IPS-NIHi7 (cell line): ENCODE results near the gene CHPF.

Source experiments
- DNase-seq: peaks from one replicate; pipeline ENCODE4 v3.0.0; 2012; ENCODE audit warnings: mixed read lengths; ENCODE audit errors: extremely low spot score

The CHPF gene

DNA sequence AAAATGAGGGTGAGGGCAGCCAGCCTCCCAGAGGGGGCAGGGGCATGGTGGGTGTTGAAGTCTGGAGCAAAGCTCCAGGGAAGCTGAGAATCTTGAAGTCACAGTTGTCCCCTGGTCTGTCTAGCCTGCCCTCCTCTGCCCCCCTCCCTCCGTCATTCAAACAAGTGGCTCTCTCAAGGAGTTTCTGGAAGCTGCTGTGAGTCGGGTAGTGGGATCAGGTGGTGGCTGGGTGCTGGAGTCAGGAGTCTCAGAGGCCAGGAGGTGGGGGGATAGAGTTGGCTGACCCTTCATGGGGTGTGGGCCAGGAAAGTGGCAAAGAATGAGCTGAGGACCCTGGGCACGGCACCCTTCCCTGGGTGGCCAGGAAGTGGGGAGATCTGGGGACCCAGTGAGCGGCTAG lies 29.8 kb downstream of the CHPF start:
- DNase-seq, result no peak

DNA sequence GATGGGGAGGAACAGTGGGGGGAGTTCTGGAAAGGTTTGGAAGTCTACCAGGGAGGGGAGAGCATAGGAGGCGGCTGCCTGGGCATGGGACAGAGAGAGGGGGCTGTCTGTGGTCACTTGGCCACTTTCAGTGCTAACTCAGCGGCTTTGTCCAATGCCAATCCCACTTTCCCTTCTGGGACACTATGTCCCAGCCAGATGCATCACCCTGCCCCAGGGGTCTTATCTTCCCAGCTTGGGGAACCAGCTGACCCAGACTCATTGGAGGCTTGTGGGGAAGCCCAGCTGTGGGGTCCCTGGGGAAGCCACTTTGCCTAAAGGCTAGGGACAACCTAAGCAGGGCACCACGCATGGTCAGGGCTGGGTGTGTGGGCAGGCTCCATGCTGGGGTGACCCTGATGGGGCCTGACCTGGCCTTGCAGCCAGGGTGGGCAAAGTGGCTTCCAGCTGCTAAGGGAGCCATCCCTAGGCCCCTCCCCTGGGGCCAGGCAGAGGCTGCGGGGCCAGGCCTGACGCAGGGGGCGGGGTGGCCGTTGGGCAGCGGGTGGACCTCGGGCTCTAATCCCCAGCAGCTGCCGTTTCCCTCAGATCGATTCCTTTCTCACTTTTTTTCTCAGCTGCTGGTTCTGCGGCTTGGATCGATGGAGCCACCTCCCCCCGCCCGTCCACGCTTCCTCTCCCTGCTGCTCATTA lies 30.9 kb downstream of the CHPF start:
- DNase-seq, result no peak

DNA sequence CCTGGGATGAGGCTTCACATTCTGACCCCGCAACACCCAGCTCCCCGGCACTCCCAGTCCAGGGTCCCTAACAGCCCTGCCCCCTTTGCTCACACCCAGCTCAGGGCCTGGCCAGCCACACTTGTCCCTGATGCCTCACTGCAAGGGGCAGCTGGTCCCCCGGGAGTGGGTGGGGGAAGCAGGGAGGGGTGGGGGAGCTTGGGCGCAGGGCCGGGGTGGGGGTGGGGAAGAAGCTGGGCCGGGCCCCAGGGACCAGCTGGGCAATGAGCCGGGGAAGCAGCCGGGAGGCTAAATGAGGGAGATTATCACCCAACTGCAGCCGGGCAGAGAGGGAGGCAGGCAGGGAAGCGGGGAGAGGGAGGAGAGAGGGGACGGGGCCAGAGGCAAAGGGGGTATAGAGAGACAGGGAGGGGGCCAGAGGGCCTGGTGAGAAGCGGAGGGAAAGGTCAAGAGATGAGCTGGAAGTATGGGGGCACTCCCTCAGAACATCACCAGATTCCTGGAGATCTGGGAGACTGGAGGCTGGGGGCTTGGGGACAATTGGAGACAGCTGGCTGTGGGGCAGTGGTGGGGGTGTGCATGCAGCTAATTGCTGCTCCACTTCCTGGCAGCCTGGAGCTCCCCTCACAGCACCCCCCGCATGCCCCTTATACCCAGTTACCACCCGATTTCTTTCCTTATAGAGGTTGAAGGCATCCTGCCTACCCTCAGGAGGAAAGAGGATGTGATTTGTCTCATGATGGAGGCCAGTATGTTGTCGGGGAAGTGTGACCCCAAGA lies 31.9 kb downstream of the CHPF start:
- no peak for DNase-seq

DNA sequence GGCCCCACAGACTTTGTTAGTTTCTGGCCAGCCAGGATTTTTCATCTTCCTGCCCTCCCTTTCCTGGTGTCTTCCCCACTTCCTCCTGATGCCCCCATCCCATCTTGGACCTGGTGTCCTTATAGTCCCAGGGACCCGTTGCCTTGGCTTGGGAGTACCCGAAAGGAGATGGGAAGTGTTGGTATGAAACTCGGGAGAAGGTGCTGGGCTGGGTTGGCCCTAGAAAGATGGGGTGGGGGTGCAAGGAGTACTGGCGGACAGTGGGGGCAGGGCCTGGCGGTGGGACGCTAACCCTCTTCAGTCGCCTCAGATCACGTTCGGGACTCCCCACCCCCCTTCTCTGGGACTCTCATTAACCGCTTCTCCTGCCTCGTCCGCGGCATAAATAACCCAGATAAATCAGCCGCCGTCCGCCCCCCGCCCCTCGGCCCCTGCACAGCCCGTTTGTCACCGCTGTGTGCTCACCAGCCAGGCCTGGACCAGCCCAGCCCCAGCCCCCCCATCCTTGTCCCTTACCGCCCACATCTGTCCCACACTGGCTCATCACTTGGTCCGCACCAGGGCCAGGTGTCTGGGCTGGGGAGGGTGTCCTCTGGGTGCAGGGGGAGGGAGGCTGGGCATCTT lies 33.0 kb downstream of the CHPF start:
- no peak for DNase-seq

DNA sequence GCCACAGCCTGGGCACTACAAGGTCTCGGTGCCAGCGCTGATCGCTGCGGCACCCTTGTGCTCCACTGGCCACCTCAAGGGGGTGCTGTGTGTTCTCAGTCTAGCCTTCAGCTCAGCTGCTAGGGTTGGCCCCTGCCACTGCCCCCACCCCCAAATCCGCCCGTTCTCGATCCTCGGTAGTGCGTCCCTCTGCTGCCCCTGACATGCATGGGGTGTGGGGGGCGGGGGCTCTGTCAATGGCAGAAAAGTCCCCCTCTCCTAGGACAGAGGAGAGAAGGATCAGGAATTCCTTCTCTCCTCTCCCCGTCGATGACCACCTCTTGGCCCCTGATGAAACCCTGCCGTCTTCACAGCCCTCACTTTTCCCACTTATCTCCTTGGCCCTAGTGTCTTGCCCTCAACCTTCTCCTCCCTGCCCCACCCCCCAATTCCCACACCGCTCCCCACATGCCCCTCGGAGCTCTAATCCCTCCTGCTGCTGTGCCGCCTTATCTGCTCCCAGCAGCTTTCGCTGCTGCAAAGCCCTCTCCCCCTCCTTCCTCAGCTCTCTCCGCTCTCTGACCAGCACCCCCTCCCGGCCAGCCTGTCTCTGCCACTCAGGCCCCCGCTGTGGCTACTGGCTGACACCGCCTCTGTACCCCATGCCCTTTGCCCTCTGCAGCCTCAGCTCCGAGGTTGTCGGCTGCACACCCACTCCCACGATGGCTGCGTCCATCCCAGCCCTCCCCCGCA lies 33.7 kb downstream of the CHPF start:
- DNase-seq, result peak; percentile 80

DNA sequence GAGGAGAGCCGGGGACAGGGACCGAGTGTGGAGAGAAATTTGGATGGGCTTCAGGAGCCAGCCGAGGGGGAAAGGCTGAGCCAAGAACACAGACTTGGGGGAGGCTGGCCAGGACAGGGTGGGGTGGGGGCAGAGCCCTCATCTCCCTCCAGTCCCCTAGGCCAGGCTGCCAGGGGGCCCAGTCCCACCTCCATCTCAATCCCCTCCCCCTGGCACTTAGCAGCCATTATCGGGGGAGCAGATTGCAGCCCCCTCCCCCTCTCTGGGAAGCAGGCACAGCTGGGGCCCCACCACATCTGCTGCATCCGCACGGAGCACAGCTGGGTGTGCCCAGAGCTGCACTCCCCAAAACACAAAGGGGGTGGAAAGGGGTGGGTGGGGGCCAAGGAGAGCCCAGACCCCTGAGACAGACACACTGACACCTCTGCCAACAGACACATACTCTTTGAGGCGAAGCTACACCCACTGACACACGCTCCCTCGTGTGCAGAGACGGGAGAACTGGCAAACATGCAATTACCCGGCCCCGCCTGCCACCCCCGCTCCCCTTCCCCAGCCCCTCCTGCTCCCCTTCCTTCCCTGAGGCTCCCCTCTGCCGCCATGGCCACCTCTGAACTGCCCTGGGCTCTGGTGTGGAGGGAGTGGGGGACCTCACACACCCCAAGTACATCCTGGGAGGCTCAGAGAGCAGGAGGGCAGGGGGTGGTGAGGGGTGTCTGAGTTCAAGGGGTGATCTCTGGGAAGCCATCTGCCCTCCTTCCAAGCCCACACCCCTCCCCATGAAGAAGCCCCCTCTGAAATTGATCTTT lies 34.4 kb downstream of the CHPF start:
- DNase-seq, result no peak

DNA sequence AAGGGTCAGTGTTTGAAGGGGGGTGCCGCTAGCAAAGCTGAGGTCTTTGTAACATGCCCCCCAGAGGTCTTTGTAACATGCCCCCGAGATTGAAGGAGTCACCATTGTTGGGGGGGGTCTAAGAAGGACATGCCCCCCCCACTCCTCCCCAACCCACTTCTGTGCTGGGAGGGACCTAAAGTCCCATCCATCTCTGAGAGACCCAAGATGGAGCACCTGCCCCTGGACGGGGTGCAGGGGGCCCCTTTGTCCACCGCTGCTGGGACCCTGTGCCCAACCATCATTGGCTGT lies 35.2 kb downstream of the CHPF start:
- DNase-seq, result no peak

DNA sequence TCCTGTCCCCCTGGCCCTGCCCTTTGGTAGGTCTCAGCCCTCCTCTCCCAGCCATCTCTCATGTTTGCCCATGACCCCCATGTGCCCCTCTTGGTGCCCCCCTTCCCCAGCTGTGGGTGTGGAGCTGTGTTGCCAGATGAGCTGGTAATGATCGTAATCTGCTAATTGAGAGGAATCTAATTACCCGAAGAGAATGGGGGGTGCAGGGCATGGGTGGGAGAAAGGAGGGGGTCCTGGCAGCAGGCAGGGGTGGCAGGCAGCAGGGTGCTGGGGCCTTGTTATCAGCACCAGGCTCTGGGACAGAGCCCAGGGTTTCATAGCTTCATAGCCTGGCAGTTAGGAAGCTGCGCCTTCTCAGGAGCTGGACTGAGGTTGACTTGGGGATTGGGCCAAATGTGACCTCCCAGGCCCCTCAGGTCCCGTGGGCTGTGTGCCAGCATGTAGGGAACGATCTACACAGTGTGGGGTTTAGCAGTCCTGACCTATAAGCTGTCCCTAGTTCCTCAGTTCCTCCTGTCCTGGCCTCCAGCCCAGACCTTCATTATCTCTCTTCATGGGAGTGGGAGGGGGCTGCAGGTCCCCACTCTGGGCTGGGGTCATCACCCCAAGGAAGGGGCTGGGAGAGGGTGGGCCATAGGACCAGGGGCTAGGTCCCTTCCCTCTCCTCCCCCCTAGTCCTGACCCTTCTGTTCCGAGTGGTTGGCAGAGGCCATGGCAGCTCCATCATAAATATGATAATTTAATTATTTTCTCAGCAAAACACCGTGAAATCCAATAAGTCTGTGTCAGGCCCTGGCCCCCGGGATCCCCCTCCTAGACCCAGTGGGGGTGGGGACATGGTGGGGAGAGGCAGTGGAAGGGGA lies 35.8 kb downstream of the CHPF start:
- DNase-seq, result no peak

DNA sequence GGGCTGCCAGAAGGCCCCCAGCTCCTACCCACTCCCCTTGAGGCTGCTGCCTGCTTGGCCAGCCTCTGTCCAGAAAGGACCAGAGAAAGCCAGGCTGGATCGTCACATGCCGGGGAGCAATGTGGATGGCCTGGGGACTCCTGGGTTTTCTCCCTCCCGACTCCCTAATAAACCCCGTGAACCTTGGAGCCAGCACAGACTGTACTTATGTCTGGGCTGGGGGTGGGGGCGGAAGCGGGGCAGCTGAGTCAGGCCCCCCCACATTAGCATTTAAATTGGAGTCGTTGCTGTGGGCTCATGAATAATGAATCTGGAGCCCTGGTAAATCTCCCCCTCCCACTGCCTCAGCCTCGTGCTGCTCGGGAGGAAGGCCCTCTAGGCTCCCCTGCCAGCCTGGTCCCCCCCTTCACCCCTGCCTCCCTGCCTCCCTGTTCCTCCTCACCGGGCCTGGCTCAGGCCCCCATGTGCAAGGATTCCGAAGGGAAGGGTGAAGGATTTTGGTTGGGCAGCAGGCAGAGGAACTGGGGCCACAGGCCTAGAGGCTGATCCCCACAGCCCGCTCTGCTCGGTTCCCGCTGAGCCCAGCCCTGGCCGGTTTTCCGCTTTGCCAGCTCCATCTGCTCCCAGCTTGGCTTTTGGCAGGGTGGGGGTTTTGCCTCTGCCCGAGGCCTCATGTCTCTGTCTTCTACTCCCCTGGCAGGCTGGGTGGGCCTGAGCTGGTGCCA lies 36.6 kb downstream of the CHPF start:
- DNase-seq, result no peak

DNA sequence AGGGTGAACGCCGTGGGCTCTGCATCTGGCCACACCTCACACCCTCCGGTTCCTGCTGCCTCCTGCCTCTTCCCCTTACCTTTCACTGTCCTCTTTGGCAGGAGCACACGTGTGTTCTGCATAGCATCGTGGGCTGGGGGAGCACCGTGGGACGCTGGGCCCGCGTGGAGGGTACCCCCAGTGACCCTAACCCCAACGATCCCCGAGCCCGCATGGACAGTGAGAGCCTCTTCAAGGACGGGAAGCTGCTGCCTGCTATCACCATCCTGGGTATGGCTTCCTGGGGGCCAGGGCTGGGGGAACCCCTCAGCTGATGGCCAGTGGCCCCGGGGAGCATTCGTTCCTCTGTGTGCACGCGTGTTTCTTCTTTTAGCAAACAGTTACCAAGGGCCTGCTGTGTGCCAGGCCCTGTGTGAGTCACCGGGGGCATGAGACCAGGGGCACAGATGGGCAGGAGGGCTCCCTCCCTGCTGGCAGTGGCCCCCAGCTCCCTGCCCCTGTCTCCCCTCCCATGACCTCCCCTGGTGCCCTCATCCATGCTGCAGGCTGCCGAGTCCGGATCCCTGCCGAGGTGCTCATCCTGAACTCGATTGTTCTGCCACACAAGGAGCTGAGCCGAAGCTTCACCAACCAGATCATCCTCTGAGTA lies 37.3 kb downstream of the CHPF start:
- DNase-seq, result no peak

DNA sequence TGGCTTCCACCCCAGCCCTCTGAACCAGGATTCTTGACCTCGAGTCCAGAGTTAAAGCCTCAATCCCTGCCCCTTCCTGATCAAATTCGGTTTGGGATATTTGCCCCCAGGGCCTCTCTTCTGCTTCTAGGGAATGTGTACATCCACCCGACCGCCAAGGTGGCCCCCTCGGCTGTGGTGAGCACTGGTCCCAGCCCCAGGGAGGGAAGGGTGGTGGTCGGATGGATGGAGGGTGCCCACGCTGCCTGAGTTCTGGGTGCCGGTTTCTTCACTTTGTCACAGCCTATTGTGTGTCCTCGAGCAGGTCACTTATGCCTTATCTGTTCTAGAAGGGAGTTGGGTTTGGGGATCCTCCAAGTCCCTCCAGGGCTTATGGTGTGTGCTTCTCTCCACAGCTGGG lies 38.0 kb downstream of the CHPF start:
- no peak for DNase-seq

DNA sequence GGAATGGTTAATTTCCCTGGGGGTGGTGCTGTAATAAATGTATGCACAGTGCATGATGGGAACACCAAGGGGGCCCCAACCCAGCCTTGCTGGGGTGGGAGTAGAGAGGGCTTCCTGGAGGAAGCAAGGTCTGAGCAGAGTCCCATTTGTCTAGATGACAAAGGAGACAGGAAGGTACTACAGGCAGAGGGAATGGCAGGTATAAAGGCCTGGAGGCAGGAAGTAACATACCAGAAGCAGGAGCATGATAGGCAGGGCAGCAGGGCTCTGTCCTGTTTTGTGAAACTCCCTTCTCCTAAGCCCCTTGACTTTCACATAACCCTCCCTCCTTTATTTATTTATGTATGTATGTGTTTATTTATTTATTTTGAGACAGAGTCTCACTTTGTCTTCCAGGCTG lies 41.0 kb downstream of the CHPF start:
- DNase-seq, result no peak

DNA sequence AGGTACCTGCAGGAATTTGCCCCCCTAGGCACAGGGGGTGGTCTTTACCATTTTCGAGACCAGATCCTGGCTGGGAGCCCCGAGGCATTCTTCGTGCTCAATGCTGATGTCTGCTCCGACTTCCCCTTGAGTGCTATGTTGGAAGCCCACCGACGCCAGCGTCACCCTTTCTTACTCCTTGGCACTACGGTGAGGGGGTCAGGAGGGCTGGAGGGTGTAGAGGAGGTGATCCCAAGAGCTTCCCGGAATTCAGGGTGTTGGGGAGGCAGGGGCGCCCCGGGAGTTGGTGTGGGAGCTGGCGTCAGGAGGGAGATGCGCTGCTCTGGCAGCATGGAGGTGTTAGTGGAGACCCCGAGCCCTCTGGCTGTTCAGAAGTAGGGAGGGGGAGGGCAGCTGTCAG lies 41.8 kb downstream of the CHPF start:
- DNase-seq, result no peak

DNA sequence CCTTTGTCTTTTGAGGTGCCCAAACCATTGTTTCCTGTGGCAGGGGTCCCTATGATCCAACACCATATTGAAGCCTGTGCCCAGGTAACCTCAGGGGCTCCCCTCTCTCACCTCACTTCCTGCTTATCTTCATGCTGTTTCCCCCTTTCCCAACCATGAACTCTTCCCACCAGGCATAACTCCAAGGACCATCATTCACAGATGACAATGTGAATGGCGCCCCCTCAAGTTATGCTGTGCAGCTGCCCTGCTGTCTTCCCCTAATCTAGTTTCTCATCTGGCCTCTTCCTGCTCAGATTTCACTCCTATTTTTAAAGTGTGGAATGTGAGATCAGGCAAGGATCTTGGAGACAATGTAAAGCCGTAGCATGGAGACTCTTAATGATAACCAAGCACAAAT lies 43.5 kb downstream of the CHPF start:
- no peak for DNase-seq

DNA sequence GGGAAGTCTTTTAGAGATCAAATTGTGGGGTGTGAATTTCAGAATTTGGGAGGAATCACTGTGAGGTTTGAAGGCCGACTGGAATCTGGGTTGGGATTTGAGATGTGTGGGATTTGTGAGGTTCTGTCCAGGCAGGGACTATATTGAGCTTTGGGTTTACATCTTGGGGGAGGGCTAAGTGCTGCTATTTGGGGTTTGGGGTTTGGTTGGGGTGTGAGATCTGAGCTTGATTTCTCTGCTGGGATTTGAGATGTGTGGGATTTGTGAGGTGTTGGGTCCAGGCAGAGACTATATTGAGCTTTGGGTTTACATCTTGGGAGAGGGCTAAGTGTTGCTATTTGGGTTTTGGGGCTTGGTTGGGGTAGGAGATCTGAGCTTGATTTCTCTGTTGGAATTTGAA lies 44.1 kb downstream of the CHPF start:
- DNase-seq, result no peak

DNA sequence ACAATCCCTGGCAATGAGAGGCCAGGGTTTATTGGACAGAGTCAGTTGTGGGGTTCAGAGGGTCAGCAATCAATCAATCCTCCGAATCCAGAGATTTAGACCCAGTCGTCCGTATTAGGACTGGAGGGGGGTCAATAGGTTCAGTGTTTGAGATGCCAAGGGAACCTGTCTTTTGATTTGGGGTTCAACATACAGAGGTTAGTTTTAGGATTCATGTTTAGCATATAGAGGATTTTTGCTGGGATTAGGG lies 44.6 kb downstream of the CHPF start:
- DNase-seq, result no peak

DNA sequence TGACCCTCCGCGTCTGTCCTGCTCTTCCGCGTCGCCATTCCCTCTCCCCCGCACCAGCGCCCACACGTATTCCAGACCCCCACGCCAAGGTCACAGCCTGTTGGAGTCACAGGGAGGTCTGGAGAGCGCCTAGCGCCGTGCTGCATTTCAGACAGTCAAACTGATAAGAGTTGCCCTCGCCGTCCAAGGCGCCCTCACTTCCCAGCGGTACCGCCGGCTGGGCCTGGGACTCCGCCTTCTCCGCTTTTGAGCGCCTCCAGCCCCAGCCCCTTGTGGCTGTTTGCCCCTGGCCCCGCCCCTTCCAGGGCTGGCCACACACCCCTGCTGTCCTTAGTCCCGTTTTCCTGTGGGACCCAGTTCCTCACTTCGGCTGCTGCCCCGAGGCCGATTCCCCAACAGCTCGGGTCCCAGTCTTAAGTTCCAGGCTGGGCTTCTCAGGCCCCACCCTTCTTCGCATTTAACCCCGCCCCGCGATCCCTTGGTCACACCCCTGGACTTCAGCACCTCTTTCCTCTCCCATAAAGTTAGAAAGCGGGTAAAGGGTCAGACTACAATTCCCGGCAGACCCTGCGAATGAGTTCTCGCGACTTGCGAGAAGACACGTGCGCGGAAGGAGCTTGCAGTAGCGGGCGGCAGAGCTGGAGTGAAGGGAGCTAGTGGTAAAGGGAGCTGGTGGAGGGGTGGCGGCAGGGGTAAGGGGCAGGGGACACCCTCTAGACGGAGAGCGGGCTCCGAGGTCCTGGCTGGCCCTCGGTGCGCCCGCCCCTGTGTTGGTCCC lies 45.1 kb downstream of the CHPF start, which contains the start of gene GMPPA:
GMPPA (plus strand) TSS at position 612 of the 778 bp plus-strand sequence. CDS start 1,085 bp downstream, outside the sequence.
- peak; percentile 94 for DNase-seq

DNA sequence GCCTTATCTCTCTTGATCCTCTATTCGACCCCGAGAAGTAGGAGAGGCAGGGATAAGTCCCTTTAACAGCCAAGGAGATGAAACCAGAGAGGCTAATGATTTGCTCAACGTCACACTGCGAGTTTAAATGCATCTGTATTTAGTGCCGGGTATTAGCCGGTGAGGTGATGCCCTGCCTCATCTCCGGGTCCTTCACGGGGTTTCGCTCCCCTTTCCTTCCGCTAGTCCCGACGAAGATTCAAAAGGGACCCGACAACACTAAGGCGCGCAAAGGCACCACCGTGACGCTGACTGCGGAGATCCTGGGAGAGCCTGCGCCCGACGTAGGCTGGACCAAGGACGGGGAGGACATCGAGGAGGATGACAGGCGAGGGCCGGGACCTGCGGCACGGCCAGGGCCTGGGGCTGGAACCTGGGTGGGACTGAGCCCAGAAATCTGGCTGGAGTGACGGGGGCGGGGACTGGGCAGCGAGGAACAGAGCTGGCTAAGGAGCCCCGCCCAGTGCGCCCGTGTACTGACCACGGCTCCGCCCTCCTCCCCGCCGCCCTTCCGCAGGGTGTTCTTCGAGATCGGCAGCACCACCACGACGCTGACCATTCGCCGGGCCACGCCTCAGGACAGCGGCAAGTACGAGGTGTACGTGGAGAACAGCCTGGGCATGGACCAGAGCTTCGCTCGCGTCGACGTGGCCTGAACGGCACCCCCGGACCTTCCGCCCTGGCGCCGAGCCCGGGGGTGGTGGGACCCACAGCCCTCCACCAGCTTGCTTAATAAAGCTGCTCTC lies 45.9 kb downstream of the CHPF start:
- no peak for DNase-seq
